Measurements from ENCODE around the gene NPPC.

GRCh38 chr2:231960810-231961348, 34.7 kb upstream of the NPPC start:
- no peak for TF ChIP-seq POLR2A (IDR thresholded peaks at IDR 0.05; ENCODE audit: low read length)
- no peak for TF ChIP-seq GATA1 (IDR thresholded peaks at IDR 0.05; ENCODE audit: low read depth, low read length)

All from erythroblast (primary cell).